ENCODE results near the gene MYLK2. TPM values are rescaled to one million over a fixed set of nuclear protein-coding genes. Genes with fewer than 3 reads are reported as not detected.

MYLK2 gene
- total RNA-seq, 1 experiment from 2014 or later: 3.5 TPM

- DNase-seq: no peak
- Histone ChIP-seq H3K4me1 (peaks cover 4% of the 10 kb centered on the region; the same call in 1 of the 2 replicates), H3K27ac (no peak overlapping the region), H3K27me3 (no peaks in the 10 kb centered on the region), H3K36me3 (no peaks in the 10 kb centered on the region), H3K4me3 (no peak overlapping the region), H3K9me3 (replicated peaks) (0 out of 2 replicates have a peak, but pooled peaks cover 3% of the 10 kb centered on the region)
Measured at GRCh38 chr20:31875671-31876070, 56.5 kb downstream of the MYLK2 start.

GRCh38 chr20:31877684-31878083, 58.5 kb downstream of the MYLK2 start:
- Histone ChIP-seq H3K4me3 (no peak overlapping the region), H3K9me3 (replicated peaks) (0 out of 2 replicates have a peak, but pooled peaks cover 3% of the 10 kb centered on the region), H3K27ac (no peak overlapping the region), H3K4me1 (no peaks in the 10 kb centered on the region), H3K36me3 (no peaks in the 10 kb centered on the region), H3K27me3 (no peaks in the 10 kb centered on the region)
- no peak for DNase-seq

GRCh38 chr20:31879143-31879987, 60.2 kb downstream of the MYLK2 start:
- Histone ChIP-seq H3K9me3 (replicated peaks) (0 out of 2 replicates have a peak, but pooled peaks cover 3% of the 10 kb centered on the region), H3K27me3 (no peaks in the 10 kb centered on the region), H3K27ac (no peak overlapping the region; the same call in 1 of the 2 replicates), H3K4me1 (no peaks in the 10 kb centered on the region), H3K4me3 (peak overlapping the region; percentile 63), H3K36me3 (no peaks in the 10 kb centered on the region)
- DNase-seq: peak; percentile 94 to 96

GRCh38 chr20:31881945-31882344, 62.8 kb downstream of the MYLK2 start:
- no peaks in the 10 kb centered on the region for H3K4me1 ChIP-seq
- no peaks in the 10 kb centered on the region for H3K27me3 ChIP-seq
- H3K27ac ChIP-seq: no peak overlapping the region
- 0 out of 2 replicates have a peak, but pooled peaks cover 3% of the 10 kb centered on the region for H3K9me3 ChIP-seq (replicated peaks)
- H3K36me3 ChIP-seq: no peaks in the 10 kb centered on the region
- DNase-seq: no peak
- H3K4me3 ChIP-seq: no peak overlapping the region

GRCh38 chr20:31883829-31884228, 64.7 kb downstream of the MYLK2 start:
- Histone ChIP-seq H3K9me3 (replicated peaks) (no peaks in the 10 kb centered on the region), H3K4me3 (no peak overlapping the region), H3K4me1 (no peaks in the 10 kb centered on the region), H3K27me3 (no peaks in the 10 kb centered on the region), H3K27ac (no peak overlapping the region), H3K36me3 (no peaks in the 10 kb centered on the region)
- no peak for DNase-seq

Other genes starting within 250 kb of the MYLK2 start
- 71.6 and 73.9 TPM in 2 replicates for gene ID1, start 214.1 kb upstream of the MYLK2 start, total RNA-seq (2014; rRNA removed; shearing (Covaris generic))
- not detected in 2 replicates for gene COX4I2, start 181.4 kb upstream of the MYLK2 start, total RNA-seq (2014; rRNA removed; shearing (Covaris generic))
- 33.1 and 33.4 TPM in 2 replicates for gene BCL2L1, start 96.5 kb upstream of the MYLK2 start, total RNA-seq (2014; rRNA removed; shearing (Covaris generic))
- gene TPX2, start 80.1 kb upstream of the MYLK2 start, total RNA-seq (2014; rRNA removed; shearing (Covaris generic)): 237 and 240 TPM in 2 replicates
- gene FOXS1, start 26.2 kb downstream of the MYLK2 start, total RNA-seq (2014; rRNA removed; shearing (Covaris generic)): 55.5 and 69.0 TPM in 2 replicates
- gene DUSP15, start 51.2 kb downstream of the MYLK2 start, total RNA-seq (2014; rRNA removed; shearing (Covaris generic)): 2.5 and 2.9 TPM in 2 replicates
- 0.05 TPM in 1 of 2 replicates, not detected in the other for gene TTLL9, start 51.3 kb downstream of the MYLK2 start, total RNA-seq (2014; rRNA removed; shearing (Covaris generic))
- gene PDRG1, start 132.7 kb downstream of the MYLK2 start, total RNA-seq (2014; rRNA removed; shearing (Covaris generic)): 23.9 and 24.0 TPM in 2 replicates
- 0.02 and 0.03 TPM in 2 replicates for gene XKR7, start 148.8 kb downstream of the MYLK2 start, total RNA-seq (2014; rRNA removed; shearing (Covaris generic))
- gene CCM2L, start 191.1 kb downstream of the MYLK2 start, total RNA-seq (2014; rRNA removed; shearing (Covaris generic)): 0.71 and 1.2 TPM in 2 replicates
- not detected in 2 replicates for gene HCK, start 232.9 kb downstream of the MYLK2 start, total RNA-seq (2014; rRNA removed; shearing (Covaris generic))

Measured in SJCRH30 (cell line).